Measurements from ENCODE around the gene MST1R.

DNA sequence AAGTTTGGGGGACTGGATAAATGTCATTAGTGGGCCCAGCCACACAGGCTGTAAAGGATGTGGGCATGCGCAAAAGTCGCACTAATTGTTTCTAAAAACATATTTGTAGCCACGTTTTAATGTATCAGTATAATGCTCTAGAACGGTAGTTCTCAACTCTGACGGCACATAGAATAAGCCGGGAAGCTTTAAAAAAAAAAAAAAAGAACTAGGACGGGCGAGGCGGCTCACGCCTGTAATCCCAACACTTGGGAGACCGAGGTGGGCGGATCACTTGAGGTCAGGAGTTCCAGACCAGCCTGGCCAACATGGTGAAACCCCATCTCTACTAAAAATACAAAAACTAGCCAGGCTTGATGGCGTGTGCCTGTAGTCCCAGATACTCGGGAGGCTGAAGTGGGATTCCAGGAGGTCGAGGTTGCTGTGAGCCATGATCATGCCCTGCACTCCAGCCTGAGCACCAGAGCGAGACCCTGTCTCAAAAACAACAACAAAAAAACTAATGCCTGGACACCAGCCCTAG lies 26.6 kb upstream of the MST1R start:
- TF ChIP-seq, protein P1, sequence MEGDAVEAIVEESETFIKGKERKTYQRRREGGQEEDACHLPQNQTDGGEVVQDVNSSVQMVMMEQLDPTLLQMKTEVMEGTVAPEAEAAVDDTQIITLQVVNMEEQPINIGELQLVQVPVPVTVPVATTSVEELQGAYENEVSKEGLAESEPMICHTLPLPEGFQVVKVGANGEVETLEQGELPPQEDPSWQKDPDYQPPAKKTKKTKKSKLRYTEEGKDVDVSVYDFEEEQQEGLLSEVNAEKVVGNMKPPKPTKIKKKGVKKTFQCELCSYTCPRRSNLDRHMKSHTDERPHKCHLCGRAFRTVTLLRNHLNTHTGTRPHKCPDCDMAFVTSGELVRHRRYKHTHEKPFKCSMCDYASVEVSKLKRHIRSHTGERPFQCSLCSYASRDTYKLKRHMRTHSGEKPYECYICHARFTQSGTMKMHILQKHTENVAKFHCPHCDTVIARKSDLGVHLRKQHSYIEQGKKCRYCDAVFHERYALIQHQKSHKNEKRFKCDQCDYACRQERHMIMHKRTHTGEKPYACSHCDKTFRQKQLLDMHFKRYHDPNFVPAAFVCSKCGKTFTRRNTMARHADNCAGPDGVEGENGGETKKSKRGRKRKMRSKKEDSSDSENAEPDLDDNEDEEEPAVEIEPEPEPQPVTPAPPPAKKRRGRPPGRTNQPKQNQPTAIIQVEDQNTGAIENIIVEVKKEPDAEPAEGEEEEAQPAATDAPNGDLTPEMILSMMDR (IDR thresholded peaks at IDR 0.05), result no peak
- no peak for TF ChIP-seq EP300 (IDR thresholded peaks at IDR 0.05)

Measured in sigmoid colon (tissue), 4 donors.